Gastroesophageal sphincter (tissue), 4 donors: Measurements from ENCODE around the gene SUCLG2. TPM values are rescaled to one million over a fixed set of nuclear protein-coding genes. Genes with fewer than 3 reads are reported as not detected.

Source experiments
- ATAC-seq: fragments of 150-250 bp; one replicate; pipeline ENCODE4 v1.9.1; 2016; ENCODE audit warnings: mild to moderate bottlenecking, moderate library complexity
- H3K27ac ChIP-seq, 4 donors: fragments of 200-600 bp; sonication (generic) in 3 of 4; 1 replicate in 3 of 4; 2 replicates in 1 of 4; pipeline ENCODE4 v1.5.1; 2016 to 2019
- H3K27me3 ChIP-seq: fragments of 200-600 bp; sonication (generic); one replicate; pipeline ENCODE4 v1.5.1; 2019
- H3K36me3 ChIP-seq, 2 donors: fragments of 200-600 bp; sonication (generic); one replicate each; pipeline ENCODE4 v1.5.1; 2019; ENCODE audit warnings: control low read depth in 1 of 2
- H3K4me1 ChIP-seq, 3 donors: fragments of 200-600 bp; sonication (generic); 1 replicate in 2 of 3; 2 replicates in 1 of 3; pipeline ENCODE4 v1.5.1; 2016 to 2019; ENCODE audit warnings: control low read depth in 2 of 3
- H3K4me3 ChIP-seq, 2 donors: fragments of 200-600 bp; sonication (generic); one replicate each; pipeline ENCODE4 v1.5.1; 2019; ENCODE audit warnings: mild to moderate bottlenecking in 1 of 2, moderate library complexity in 1 of 2
- H3K9me3 ChIP-seq, 3 donors: fragments of 200-600 bp; sonication (generic); one replicate each; pipeline ENCODE4 v1.5.1; 2017 to 2019; ENCODE audit warnings: control low read depth in 2 of 3
- CTCF ChIP-seq, 4 experiments: fragments of 200-600 bp in 2 of 4; fragments of 450-650 bp in 2 of 4; sonication (generic) in 1 of 4; IDR thresholded peaks; one replicate each; pipeline ENCODE4 v1.5.1; 2017 to 2019; ENCODE audit warnings: antibody characterized with exemption in 4 of 4, mild to moderate bottlenecking in 2 of 4, moderate library complexity in 2 of 4
- EP300 ChIP-seq: sonication (generic); formaldehyde crosslinking; IDR thresholded peaks from one replicate; pipeline ENCODE4 v1.6.1; 2017; ENCODE audit warnings: antibody characterized with exemption, mild to moderate bottlenecking
- POLR2A ChIP-seq, 2 donors: fragments of 450-650 bp; IDR thresholded peaks; one replicate each; pipeline ENCODE4 v1.6.1; 2017; ENCODE audit warnings: antibody characterized with exemption in 2 of 2, mild to moderate bottlenecking in 2 of 2, moderate library complexity in 1 of 2
- POLR2AphosphoS5 ChIP-seq: sonication (generic); formaldehyde crosslinking; IDR thresholded peaks from one replicate; pipeline ENCODE4 v1.6.1; 2017; ENCODE audit warnings: antibody characterized with exemption
- WGBS, 2 donors: methylation state at CpG; one replicate each; pipeline ENCODE4 v1.1.5; 2018; ENCODE audit warnings: low coverage in 1 of 2; 5-methylcytosine and 5-hydroxymethylcytosine counted together
- total RNA-seq, 4 donors: library from RNA; depleted of rRNA; stranded (reverse); fragments of >200 nt; gene quantifications; one replicate each; pipeline ENCODE4 v1.1.0, GENCODE V29; 2016

Gene SUCLG2
- total RNA-seq, 4 donors from 2014 or later, result 53.3 to 79.4 (median 69.8) TPM

GRCh38 chr3:67630666-67631362 is 23.6 kb downstream of the SUCLG2 start:
- Histone ChIP-seq H3K4me3 (no peak overlapping the region), H3K4me1 (peaks cover 0 to 13% (median 0%) of the 10 kb centered on the region in 3 donors), H3K27ac (no peak overlapping the region), H3K36me3 (no peaks in the 10 kb centered on the region), H3K27me3 (no peaks in the 10 kb centered on the region), H3K9me3 (no peaks in the 10 kb centered on the region)
- ATAC-seq, result no peak
- TF ChIP-seq EP300 (no peak), POLR2AphosphoS5 (no peak), CTCF (IDR thresholded peaks at IDR 0.05) (no peak), POLR2A (IDR thresholded peaks at IDR 0.05) (no peak)
- 68 to 94% methylated on average over 5 of the region's 6 CpGs for WGBS, 2 donors

DNA sequence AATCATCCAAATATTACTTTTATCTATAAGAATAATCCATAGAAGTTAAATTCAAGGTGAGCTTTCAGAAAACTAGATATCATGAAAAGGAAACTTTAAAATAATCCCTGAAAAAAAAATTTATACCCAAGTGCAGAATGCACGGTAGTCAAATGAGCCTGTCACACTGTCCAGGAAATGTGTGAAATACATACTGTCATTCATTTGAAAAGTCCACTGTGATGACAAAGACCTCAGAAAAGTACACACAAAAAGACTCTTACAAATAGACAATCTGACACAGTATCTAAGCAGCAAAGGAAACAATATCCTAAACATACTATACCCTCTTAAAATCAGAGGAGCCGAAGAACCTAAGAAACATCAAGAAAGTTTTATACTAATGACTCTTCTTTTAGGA is 29.7 kb downstream of the SUCLG2 start:
- H3K27me3 ChIP-seq, result no peaks in the 10 kb centered on the region
- H3K4me3 ChIP-seq, result no peak overlapping the region
- H3K4me1 ChIP-seq, result peaks cover 0 to 12% (median 0%) of the 10 kb centered on the region in 3 donors
- ATAC-seq, result no peak
- peaks cover 0 to 8% of the 10 kb centered on the region in 2 donors for H3K36me3 ChIP-seq
- TF ChIP-seq POLR2A (IDR thresholded peaks at IDR 0.05) (no peak), EP300 (no peak), CTCF (IDR thresholded peaks at IDR 0.05) (no peak), POLR2AphosphoS5 (no peak)
- H3K27ac ChIP-seq, result no peak overlapping the region
- no peaks in the 10 kb centered on the region for H3K9me3 ChIP-seq
- WGBS, 2 donors, result 75 to 92% methylated on average over 2 of the region's 2 CpGs

DNA sequence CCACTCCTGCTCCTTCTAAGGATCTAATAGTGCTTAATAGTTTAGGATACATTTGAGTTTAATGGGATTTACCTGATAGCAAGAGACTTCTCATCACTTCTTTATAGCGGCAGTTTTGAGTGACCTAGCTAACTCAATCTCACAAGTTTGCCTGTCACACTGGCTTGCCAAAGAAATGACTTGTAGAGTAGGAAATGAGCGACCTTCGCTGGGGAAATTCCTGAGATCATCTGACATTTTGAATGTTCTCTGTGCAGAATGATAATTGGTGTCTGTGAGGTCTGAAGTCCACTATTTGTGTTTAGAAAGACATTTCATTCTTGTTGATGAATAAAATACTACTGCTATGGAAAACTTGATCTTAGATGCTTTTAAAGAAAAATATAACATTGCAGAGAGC is 30.3 kb downstream of the SUCLG2 start:
- TF ChIP-seq POLR2AphosphoS5 (no peak), EP300 (no peak), POLR2A (IDR thresholded peaks at IDR 0.05) (no peak), CTCF (IDR thresholded peaks at IDR 0.05) (no peak)
- ATAC-seq, result no peak
- Histone ChIP-seq H3K27ac (no peak overlapping the region), H3K36me3 (peaks cover 0 to 8% of the 10 kb centered on the region in 2 donors), H3K4me3 (no peak overlapping the region), H3K4me1 (peaks cover 0 to 18% (median 0%) of the 10 kb centered on the region in 3 donors), H3K27me3 (no peaks in the 10 kb centered on the region), H3K9me3 (no peaks in the 10 kb centered on the region)
- WGBS, 2 donors, result 76% methylated on average over 3 of the region's 3 CpGs; no CpG with 5 or more reads in 1 of the 2 donors

GRCh38 chr3:67622652-67623051 is 31.8 kb downstream of the SUCLG2 start:
- WGBS, 2 donors, result 100% methylated on average over 2 of the region's 2 CpGs
- no peak for ATAC-seq
- H3K4me1 ChIP-seq, result peaks cover 0 to 21% (median 0%) of the 10 kb centered on the region in 3 donors
- H3K36me3 ChIP-seq, result peaks cover 0 to 12% of the 10 kb centered on the region in 2 donors
- H3K4me3 ChIP-seq, result no peak overlapping the region
- no peaks in the 10 kb centered on the region for H3K9me3 ChIP-seq
- no peak overlapping the region for H3K27ac ChIP-seq
- TF ChIP-seq EP300, result no peak
- TF ChIP-seq POLR2A (IDR thresholded peaks at IDR 0.05), result no peak
- no peak for TF ChIP-seq CTCF (IDR thresholded peaks at IDR 0.05)
- no peak for TF ChIP-seq POLR2AphosphoS5
- H3K27me3 ChIP-seq, result no peaks in the 10 kb centered on the region

DNA sequence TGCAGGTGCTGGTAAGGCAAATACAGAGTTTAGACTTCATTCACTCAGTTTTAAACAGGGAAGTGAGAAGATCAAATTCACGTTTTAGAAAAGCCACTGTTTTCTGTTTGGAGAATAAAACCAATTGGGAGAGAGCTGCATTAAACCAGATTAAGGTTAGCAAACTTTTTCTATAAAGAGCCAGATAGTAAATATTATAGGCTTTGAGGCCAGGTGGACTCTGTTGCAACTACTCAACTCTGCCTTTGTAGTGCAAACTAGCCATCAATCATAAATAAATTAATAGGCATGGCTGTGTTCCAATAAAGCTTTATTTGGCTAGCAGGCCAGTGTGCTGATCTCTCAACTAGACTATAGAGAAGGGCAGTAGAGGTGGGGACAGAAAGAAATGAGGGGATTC is 33.5 kb downstream of the SUCLG2 start:
- Histone ChIP-seq H3K4me3 (no peak overlapping the region), H3K36me3 (peaks cover 0 to 22% of the 10 kb centered on the region in 2 donors), H3K9me3 (no peaks in the 10 kb centered on the region), H3K4me1 (peaks cover 0 to 21% (median 0%) of the 10 kb centered on the region in 3 donors), H3K27ac (no peak overlapping the region), H3K27me3 (no peaks in the 10 kb centered on the region)
- no peak for TF ChIP-seq POLR2AphosphoS5
- TF ChIP-seq EP300, result no peak
- no peak for TF ChIP-seq POLR2A (IDR thresholded peaks at IDR 0.05)
- no peak for TF ChIP-seq CTCF (IDR thresholded peaks at IDR 0.05)
- WGBS, 2 donors, result 17 to 35% methylated on average over 1 of the region's 1 CpG
- ATAC-seq, result no peak
